ENCODE results near the gene KBTBD8.

The KBTBD8 gene

GRCh38 chr3:66998904-66999235 lies 763 bp downstream of the KBTBD8 start:
- DNase-seq (ENCODE audit: low spot score) = peak; percentile 50

DNA sequence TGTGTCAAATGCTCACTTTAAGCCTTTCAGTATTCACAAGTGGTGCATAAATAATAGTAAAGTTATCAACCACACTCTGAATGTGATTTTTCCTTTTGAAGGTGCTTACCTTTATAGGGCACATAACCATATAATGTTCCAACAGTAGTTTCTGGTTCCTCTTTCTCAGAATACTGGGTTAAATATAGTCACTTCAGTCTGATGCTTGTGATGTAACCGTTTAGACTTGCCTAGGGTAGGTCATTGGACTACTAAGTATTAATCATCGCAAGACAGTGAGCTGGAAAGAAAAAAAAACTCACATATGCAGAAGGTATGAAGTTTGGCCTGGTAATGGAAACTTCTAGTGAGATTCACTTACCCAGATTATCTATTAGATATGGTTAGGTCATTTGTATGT lies 1.9 kb downstream of the KBTBD8 start:
- peak; percentile 97 for DNase-seq (ENCODE audit: low spot score)

- DNase-seq (ENCODE audit: low spot score) = no peak
Measured at GRCh38 chr3:67001086-67001861, 3.2 kb downstream of the KBTBD8 start.

DNA sequence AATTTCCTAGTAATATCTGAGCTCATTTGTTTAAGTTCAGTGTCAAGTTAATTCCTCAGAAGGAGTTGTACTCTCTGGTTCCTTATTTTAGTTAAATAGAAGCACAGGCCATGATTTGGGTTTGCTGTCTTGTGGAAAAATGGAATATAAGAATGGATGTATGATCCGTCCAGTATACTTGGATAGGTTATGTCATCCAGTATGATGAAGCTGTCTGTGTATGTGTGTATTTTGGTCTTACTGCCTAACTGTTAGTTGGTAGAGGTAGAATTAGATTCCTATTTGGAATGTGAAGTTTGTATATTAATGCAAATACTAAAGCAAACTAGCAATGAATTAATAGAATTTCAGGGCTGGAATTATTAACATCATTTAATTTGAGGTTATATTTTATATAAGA lies 7.9 kb downstream of the KBTBD8 start:
- DNase-seq (ENCODE audit: low spot score) = no peak

DNA sequence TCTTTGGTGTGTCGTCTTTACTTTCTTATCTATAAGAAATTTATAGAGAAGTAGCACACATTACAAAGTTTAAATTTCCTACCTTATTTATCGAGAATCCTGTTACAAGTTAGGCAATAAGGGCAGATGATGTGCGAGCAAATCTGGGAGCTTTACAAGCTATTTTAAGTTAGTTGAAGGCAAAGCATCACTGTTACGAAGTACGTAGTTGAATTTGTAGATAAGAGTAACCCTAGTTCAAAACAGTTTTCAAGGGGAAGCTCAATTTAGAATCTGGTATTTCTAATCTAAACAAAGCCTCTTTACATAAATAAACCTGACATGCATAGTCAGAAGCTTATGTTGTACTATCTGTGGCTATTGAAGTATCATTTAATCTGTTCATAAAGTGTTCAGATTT lies 8.4 kb downstream of the KBTBD8 start:
- no peak for DNase-seq (ENCODE audit: low spot score)

- no peak for DNase-seq (ENCODE audit: low spot score)
Measured at GRCh38 chr3:67008388-67008787, 10.3 kb downstream of the KBTBD8 start.

- no peak for DNase-seq (ENCODE audit: low spot score)
Measured at GRCh38 chr3:67009716-67010115, 11.6 kb downstream of the KBTBD8 start.

- no peak for DNase-seq (ENCODE audit: low spot score)
Measured at GRCh38 chr3:67011414-67012131, 13.5 kb downstream of the KBTBD8 start.

GRCh38 chr3:67012564-67012963 lies 14.5 kb downstream of the KBTBD8 start:
- no peak for DNase-seq (ENCODE audit: low spot score)

DNA sequence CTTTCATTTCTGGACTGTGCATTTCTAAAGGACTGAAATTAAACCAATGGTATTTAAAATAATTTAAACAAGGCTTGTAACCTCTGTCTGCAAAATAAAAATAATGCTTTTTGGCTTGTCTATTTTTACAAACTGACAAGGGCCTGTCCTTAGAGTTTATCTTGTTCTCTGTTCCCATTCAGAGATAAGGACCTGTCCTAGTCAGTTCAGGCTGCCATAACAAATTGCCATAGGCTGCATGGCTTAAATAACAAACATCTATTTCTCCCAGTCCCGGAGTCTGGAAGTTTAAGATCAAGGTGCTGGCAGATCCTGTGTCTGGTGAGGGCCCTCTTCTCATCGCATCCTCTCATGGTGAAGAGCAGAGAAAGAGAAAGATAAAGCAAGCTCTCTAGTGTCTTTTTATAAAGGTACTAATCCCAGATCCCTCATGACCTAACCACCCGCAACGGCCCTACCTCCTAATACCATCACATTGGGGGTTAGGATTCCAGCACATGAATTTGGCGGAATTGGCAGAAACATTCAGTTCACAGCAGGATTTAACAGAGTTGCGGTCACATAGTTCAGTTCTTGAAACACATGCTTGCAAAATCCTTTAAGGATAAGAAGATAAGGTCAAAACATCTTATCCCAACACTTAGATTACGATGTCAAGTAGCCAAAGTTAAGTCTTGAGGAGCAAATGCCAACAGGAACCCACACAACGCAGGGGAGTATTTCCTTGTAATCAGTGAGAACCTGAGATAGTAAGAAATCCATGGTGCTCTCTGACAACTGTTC lies 17.8 kb downstream of the KBTBD8 start:
- no peak for DNase-seq (ENCODE audit: low spot score)

- DNase-seq (ENCODE audit: low spot score) = no peak
Measured at GRCh38 chr3:67016522-67017080, 18.5 kb downstream of the KBTBD8 start.

- DNase-seq (ENCODE audit: low spot score) = no peak
Measured at GRCh38 chr3:67017211-67017610, 19.1 kb downstream of the KBTBD8 start.

GRCh38 chr3:67018105-67018788 lies 20.1 kb downstream of the KBTBD8 start:
- DNase-seq (ENCODE audit: low spot score) = no peak

DNA sequence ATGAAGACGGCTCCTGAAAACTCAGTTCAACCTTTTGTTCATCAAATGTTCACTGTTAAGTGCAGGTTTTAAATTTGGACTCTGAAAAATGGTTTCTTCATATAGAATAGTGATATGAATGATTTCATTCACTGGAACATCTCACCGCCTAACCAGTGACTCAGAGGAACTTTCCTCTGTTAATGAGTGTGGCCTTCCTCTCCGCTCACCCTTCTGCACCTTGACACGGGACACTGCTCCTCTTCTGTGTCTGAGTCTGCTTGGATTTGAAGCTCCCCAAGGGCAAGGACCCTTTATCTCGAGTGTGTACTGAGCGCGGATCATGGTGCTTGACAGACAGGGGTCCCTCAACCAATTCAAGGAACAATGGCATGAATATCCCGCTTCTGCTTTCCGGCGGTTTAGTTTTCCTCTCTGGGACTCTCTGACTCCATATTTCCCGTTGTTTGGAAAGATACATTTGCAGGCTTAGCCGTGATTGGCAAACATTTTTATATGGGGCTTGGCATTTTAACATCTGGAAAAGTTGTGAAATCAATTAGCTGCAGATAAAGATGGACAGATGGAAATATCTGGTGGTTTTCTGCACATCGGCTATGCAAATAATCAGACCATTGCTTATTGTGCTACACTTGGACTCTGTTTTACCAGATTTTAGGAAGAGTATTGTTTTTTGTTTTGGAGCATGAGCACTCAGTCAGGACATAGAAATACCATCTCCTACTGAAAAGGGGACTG lies 20.9 kb downstream of the KBTBD8 start:
- no peak for DNase-seq (ENCODE audit: low spot score)

- no peak for DNase-seq (ENCODE audit: low spot score)
Measured at GRCh38 chr3:67028001-67028784, 30.1 kb downstream of the KBTBD8 start.

GRCh38 chr3:67030785-67031740 lies 33.0 kb downstream of the KBTBD8 start:
- DNase-seq (ENCODE audit: low spot score) = no peak

DNA sequence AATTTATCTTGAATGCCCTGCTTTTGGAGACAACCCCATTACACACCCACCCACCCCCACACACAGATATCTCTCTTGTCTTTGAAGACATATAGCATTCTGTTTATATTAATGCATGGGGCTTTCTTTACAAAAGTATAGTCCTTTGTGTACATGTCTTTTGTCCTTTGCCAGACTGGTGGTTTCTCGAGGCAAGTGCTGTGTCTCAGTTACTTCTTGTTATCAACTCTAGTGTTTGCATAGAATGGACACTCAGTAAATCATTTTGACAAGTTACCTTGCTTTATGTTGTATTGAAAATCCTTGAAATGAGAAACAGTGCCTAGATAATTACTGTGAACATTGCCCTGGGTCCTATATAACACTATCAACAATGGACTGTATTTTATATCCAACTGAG lies 33.9 kb downstream of the KBTBD8 start:
- no peak for DNase-seq (ENCODE audit: low spot score)

GRCh38 chr3:67033079-67033478 lies 35.0 kb downstream of the KBTBD8 start:
- no peak for DNase-seq (ENCODE audit: low spot score)

- DNase-seq (ENCODE audit: low spot score) = no peak
Measured at GRCh38 chr3:67034371-67034770, 36.3 kb downstream of the KBTBD8 start.
